SK-N-MC (cell line): ENCODE results near the gene P4HA1.

ENCODE experiments used
- EZH2 ChIP-seq: fragments of 200-600 bp; sonication (generic); IDR thresholded peaks from one replicate; pipeline ENCODE4 v1.6.1; 2017; ENCODE audit warnings: antibody characterized with exemption
- POLR2AphosphoS5 ChIP-seq: IDR thresholded peaks from 2 replicates; pipeline ENCODE4 v1.6.1; 2012; ENCODE audit warnings: mild to moderate bottlenecking, low read depth, low read length, borderline replicate concordance

GRCh38 chr10:73096041-73096448 is 621 bp downstream of the P4HA1 start:
- TF ChIP-seq POLR2AphosphoS5 (no peak), EZH2 (no peak)
